ENCODE results near the gene LPP. TPM values are rescaled to one million over a fixed set of nuclear protein-coding genes. Genes with fewer than 3 reads are reported as not detected.

LPP gene
- total RNA-seq, 1 experiment from 2014 or later = 120 TPM

DNA sequence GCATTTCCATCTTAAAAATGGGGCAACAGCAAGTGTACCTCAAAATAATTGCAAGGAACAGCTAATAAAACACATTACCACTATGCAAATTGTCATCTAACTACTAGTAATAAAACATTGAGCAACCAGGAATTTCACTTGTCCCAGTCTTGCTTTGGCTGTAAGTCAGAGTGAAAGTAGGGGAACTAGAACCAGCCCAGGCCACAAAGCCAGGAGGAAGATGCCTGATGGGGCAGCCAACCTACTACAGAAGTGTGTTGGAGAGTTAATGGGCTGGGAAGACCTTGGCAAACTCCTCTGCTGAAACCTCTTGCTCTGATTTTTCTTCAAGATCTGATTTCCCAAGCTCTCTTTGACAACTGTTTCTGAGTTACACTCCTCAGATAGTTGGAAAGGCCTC is 40.2 kb upstream of the LPP start:
- H3K36me3 Mint-ChIP-seq (ENCODE audit: insufficient read depth, unreplicated experiment) = peaks cover 7% of the 10 kb centered on the region
- peaks cover 22% of the 10 kb centered on the region for H3K4me1 Mint-ChIP-seq (ENCODE audit: low read depth, unreplicated experiment)
- Histone ChIP-seq H3K27me3 (replicated peaks; ENCODE audit: control insufficient read depth, insufficient read depth, low read length) (no peaks in the 10 kb centered on the region), H3K36me3 (ENCODE audit: control insufficient read depth, insufficient read depth, low read length) (no peaks in the 10 kb centered on the region; the same call in 1 of the 2 replicates), H3K4me3 (ENCODE audit: low read depth, low read length) (no peak overlapping the region), H3K4me1 (peaks cover 22% of the 10 kb centered on the region), H3K9me3 (peaks cover 4% of the 10 kb centered on the region)
- H3K27ac Mint-ChIP-seq (ENCODE audit: unreplicated experiment) = no peak overlapping the region
- H3K27me3 Mint-ChIP-seq (ENCODE audit: insufficient read depth, unreplicated experiment) = no peaks in the 10 kb centered on the region
- H3K4me3 Mint-ChIP-seq (ENCODE audit: unreplicated experiment) = no peak overlapping the region
- BruUV-seq (replicated peaks) = no TSS peak
- ChIA-PET CTCF (no interaction called here), POLR2A (no interaction called here)
- intact Hi-C loops (cut with micrococcal nuclease; ENCODE audit: unreplicated experiment) = no loop called here
- H3K9me3 Mint-ChIP-seq (ENCODE audit: unreplicated experiment) = peaks cover 20% of the 10 kb centered on the region
- no peak for DNase-seq
- TF ChIP-seq, protein P1, sequence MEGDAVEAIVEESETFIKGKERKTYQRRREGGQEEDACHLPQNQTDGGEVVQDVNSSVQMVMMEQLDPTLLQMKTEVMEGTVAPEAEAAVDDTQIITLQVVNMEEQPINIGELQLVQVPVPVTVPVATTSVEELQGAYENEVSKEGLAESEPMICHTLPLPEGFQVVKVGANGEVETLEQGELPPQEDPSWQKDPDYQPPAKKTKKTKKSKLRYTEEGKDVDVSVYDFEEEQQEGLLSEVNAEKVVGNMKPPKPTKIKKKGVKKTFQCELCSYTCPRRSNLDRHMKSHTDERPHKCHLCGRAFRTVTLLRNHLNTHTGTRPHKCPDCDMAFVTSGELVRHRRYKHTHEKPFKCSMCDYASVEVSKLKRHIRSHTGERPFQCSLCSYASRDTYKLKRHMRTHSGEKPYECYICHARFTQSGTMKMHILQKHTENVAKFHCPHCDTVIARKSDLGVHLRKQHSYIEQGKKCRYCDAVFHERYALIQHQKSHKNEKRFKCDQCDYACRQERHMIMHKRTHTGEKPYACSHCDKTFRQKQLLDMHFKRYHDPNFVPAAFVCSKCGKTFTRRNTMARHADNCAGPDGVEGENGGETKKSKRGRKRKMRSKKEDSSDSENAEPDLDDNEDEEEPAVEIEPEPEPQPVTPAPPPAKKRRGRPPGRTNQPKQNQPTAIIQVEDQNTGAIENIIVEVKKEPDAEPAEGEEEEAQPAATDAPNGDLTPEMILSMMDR (IDR thresholded peaks at IDR 0.05; ENCODE audit: insufficient read depth in 1 of 2, low read depth in 1 of 2, low read length in 1 of 2, severe bottlenecking in 1 of 2, unreplicated experiment in 1 of 2) = no peak

DNA sequence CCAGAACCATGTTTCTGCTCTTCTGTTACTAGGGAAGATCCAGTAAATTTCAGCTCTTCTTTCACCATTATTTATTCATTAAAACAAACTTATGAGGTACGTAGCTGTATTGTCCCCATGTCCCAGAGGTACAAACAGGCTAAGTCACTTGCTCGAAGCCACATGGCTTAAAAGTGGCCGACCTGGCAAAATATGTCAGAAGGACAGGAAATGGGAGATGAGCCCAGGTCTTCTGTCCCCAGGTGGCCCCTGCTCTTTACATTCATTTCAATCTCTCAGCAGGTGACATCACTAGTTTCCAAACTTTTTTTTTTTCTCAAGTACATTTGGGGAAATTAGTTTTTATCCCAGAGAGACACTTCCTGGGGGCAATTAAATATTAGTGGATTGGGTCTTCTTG is 34.1 kb upstream of the LPP start:
- ChIA-PET POLR2A (no interaction called here), CTCF (no interaction called here)
- Mint-ChIP-seq H3K4me1 (ENCODE audit: low read depth, unreplicated experiment) (peaks cover 38% of the 10 kb centered on the region), H3K36me3 (ENCODE audit: insufficient read depth, unreplicated experiment) (peaks cover 6% of the 10 kb centered on the region), H3K27ac (ENCODE audit: unreplicated experiment) (no peak overlapping the region), H3K9me3 (ENCODE audit: unreplicated experiment) (no peaks in the 10 kb centered on the region), H3K4me3 (ENCODE audit: unreplicated experiment) (no peak overlapping the region), H3K27me3 (ENCODE audit: insufficient read depth, unreplicated experiment) (no peaks in the 10 kb centered on the region)
- intact Hi-C loops (cut with micrococcal nuclease; ENCODE audit: unreplicated experiment) = no loop called here
- DNase-seq = no peak
- no peaks in the 10 kb centered on the region for H3K36me3 ChIP-seq (ENCODE audit: control insufficient read depth, insufficient read depth, low read length)
- peaks cover 39% of the 10 kb centered on the region for H3K4me1 ChIP-seq
- BruUV-seq (replicated peaks) = no TSS peak
- no peaks in the 10 kb centered on the region for H3K27me3 ChIP-seq (replicated peaks; ENCODE audit: control insufficient read depth, insufficient read depth, low read length)
- H3K4me3 ChIP-seq (ENCODE audit: low read depth, low read length) = no peak overlapping the region
- TF ChIP-seq, protein P1 (IDR thresholded peaks at IDR 0.05; ENCODE audit: insufficient read depth in 1 of 2, low read depth in 1 of 2, low read length in 1 of 2, severe bottlenecking in 1 of 2, unreplicated experiment in 1 of 2) = no peak
- H3K9me3 ChIP-seq = no peaks in the 10 kb centered on the region

DNA sequence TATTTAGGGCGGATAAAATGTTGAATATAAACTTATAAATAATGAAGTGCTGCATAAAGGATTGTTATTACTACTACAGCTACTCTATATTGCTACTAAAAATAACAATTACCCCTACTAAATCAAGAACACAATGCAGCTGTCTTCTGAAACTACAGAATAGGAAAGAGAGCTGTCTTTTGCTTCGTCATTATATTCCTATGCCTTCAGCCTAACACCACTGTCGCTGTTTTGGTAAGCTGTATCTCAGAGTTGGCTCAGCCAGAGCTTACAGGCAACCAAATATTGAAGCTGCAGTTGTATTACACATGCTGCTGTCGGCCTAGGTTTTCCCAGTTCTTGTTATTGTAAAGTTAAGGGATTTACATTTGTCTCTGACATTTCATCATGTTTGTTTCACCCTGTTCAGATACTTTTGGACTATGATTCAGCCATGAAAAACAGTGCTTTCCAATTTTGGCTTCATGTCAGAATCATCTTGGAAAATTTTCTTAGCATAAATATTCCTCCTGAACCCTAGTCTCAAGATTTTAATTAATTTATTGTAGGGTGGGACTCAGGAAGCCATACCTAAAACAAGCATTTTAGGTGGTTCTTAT is 31.3 kb upstream of the LPP start:
- Histone ChIP-seq H3K4me1 (peaks cover 44% of the 10 kb centered on the region), H3K27me3 (replicated peaks; ENCODE audit: control insufficient read depth, insufficient read depth, low read length) (no peaks in the 10 kb centered on the region), H3K4me3 (ENCODE audit: low read depth, low read length) (no peak overlapping the region), H3K36me3 (ENCODE audit: control insufficient read depth, insufficient read depth, low read length) (no peaks in the 10 kb centered on the region), H3K9me3 (no peaks in the 10 kb centered on the region)
- peak in 1 of 2 experiments; percentile 4 for DNase-seq
- Mint-ChIP-seq H3K9me3 (ENCODE audit: unreplicated experiment) (no peaks in the 10 kb centered on the region), H3K4me1 (ENCODE audit: low read depth, unreplicated experiment) (peaks cover 38% of the 10 kb centered on the region), H3K36me3 (ENCODE audit: insufficient read depth, unreplicated experiment) (peaks cover 6% of the 10 kb centered on the region), H3K4me3 (ENCODE audit: unreplicated experiment) (no peak overlapping the region), H3K27ac (ENCODE audit: unreplicated experiment) (peak overlapping the region; percentile 85), H3K27me3 (ENCODE audit: insufficient read depth, unreplicated experiment) (no peaks in the 10 kb centered on the region)
- ChIA-PET CTCF (no interaction called here), POLR2A (no interaction called here)
- no TSS peak for BruUV-seq (replicated peaks)
- TF ChIP-seq, protein P1 (IDR thresholded peaks at IDR 0.05; ENCODE audit: insufficient read depth in 1 of 2, low read depth in 1 of 2, low read length in 1 of 2, severe bottlenecking in 1 of 2, unreplicated experiment in 1 of 2) = no peak
- intact Hi-C loops (cut with micrococcal nuclease; ENCODE audit: unreplicated experiment) = loop anchor here (1.0 to 2.0 kb wide), 7 partner anchors 20 to 90 kb away; no protein-coding TSS in a partner anchor

Data from Caco-2 (cell line).